AG04449 (cell line): ENCODE data around the gene MID2.

Source experiments
- CTCF ChIA-PET: fragments of 350-600 bp; formaldehyde crosslinking; extraction: SDS; loops from one replicate; lab custom pipeline; 2021; ENCODE audit warnings: antibody characterized with exemption; lab: Yijun Ruan, JAX
- POLR2A ChIA-PET: fragments of 400-600, 350-600 bp; formaldehyde crosslinking; extraction: SDS; loops from one replicate; lab custom pipeline; 2020; ENCODE audit warnings: antibody characterized with exemption, inconsistent platforms; lab: Yijun Ruan, JAX
- DNase-seq: peaks from one replicate; pipeline ENCODE4 v3.0.0-alpha.2; 2010; ENCODE audit warnings: low read depth, low spot score
- H3K4me3 ChIP-seq: 2 replicates; pipeline ENCODE4 v1.5.1; 2011; ENCODE audit warnings: low read depth, mild to moderate bottlenecking, control low read depth, low read length
- TF ChIP-seq, protein P1 (sequence below): IDR thresholded peaks from one replicate; pipeline ENCODE4 v1.5.1; 2011; ENCODE audit warnings: mild to moderate bottlenecking, moderate library complexity, low read length, control low read depth, inconsistent platforms; ENCODE audit not compliant: insufficient read depth; ENCODE audit errors: missing control alignments

Gene MID2

DNA sequence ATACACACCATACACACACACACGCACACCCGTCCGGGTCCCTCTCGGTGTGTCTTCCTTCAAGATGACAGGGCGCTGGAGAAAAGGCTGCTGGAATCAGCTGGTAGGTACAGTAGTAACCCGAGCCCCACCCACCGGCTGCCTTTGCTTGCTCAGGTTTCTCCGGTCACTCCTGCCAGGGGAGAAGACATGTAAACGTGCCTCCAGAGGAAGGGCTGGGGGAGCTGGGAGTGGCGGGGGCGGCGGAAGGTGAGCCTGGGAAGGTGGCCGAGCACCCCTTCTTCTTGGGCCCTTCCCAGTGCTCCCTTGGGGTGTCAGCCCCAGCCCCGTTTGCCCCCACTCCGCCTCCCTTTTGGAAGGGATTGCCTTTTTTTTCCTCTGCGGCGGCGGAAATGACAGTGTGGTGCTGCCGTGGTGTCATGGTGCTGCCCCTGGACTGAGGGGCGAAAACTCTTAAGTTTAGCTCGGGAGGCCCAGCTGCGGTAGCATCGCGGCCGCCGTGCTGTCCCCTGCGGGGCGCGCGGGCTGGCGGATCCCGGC is at the start of gene MID2:
MID2 (plus strand) TSS at position 169 of the 540 bp plus-strand sequence. CDS start 561 bp downstream, outside the sequence.
- peak within 1 kb of the TSS; percentile 54 for H3K4me3 ChIP-seq
- no peak for DNase-seq
- ChIA-PET POLR2A (no interaction called here), CTCF (no interaction called here)
- TF ChIP-seq, protein P1, sequence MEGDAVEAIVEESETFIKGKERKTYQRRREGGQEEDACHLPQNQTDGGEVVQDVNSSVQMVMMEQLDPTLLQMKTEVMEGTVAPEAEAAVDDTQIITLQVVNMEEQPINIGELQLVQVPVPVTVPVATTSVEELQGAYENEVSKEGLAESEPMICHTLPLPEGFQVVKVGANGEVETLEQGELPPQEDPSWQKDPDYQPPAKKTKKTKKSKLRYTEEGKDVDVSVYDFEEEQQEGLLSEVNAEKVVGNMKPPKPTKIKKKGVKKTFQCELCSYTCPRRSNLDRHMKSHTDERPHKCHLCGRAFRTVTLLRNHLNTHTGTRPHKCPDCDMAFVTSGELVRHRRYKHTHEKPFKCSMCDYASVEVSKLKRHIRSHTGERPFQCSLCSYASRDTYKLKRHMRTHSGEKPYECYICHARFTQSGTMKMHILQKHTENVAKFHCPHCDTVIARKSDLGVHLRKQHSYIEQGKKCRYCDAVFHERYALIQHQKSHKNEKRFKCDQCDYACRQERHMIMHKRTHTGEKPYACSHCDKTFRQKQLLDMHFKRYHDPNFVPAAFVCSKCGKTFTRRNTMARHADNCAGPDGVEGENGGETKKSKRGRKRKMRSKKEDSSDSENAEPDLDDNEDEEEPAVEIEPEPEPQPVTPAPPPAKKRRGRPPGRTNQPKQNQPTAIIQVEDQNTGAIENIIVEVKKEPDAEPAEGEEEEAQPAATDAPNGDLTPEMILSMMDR = no peak

DNA sequence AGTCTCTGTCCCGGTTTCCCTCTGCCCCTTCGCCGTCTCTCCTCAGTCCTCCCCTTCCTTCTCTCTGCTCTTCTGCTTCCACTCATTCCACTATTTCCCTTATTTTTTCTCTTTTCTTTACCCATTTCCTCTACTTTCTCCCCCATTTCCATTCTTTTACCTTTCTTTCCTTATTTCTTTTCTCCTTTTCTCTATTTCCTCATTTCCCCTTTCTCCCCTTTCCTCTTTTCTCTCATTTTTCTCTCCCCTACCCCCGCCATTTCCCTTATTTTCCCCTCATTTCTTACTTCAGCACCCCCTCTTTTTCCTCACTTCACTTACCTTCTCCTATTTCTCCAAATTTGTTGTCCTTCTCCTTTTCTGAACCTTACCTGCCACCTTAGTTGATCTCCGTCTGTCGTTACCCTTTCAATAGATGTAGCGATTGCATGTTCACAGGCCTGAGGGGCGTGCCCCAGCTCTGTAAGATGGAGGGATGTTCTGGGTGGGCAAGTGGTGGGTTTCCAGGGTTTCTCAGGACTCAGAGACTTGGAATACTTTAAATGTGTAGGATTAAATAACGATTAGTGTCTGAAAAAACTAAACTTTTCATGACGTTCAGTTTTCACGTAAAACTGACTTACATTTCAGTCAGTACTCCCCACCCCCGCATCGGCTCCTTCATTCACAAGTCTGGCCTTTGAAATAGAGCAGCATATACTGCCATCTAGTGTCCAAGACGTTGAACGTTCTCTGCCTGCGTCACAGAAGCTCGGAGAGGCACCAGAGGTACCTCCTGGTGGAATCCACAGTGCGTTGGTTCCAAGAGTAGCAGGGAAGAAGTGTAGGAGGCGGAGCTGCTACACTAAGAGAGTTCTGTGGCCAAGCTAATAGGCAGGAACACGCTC is 48.8 kb upstream of the MID2 start:
- TF ChIP-seq, protein P1 = peak; percentile 50
- CTCF ChIA-PET = interaction anchor here (0.6 to 6.4 kb wide), 26 partner anchors 9 to 758 kb away, joined by 3 to 123 read pairs (median 4); no protein-coding TSS in a partner anchor
- peak; percentile 57 for DNase-seq
- POLR2A ChIA-PET = no interaction called here
- peak overlapping the region; percentile 49 for H3K4me3 ChIP-seq

DNA sequence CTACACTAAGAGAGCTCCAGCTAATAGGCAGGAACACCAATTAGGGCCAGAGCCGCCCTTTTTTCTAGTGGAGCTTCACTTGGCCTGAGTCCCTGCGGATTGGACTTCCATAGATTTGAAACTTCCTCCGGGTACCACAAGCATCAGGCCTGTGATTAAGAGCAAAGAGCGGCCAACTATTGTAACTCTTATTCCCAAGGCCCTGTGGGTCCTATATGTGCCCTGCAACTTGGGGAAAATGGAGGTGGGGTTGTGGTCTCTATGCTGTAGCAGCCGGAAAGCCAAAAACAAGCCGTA is 48.2 kb upstream of the MID2 start, which contains the start of gene NCBP2L:
NCBP2L (plus strand) TSS at position 198 of the 297 bp plus-strand sequence. CDS start 16,488 bp downstream, outside the sequence.
- TF ChIP-seq, protein P1 = no peak
- CTCF ChIA-PET = interaction anchor here (0.6 to 6.4 kb wide), 22 partner anchors 8 to 750 kb away, joined by 3 to 123 read pairs (median 4); no protein-coding TSS in a partner anchor
- POLR2A ChIA-PET = no interaction called here
- H3K4me3 ChIP-seq = peak within 1 kb of the TSS; percentile 49
- no peak for DNase-seq

DNA sequence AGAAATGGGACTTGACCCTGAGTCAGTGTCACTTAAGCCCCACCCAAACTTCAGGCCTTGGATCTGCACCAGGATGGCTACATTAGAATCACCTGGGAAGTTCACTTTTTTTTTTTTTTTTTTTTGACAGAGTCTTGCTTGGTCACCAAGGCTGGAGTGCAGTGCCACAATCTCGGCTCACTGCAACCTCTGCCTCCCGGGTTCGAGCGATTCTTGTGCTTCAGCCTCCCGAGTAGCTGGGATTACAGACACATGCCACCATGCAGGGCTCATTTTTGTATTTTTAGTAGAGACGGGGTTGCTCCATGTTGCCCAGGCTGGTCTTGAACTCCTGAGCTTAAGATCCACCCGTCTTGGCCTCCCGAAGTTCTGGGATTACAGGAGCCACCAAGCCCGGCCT is 45.1 kb upstream of the MID2 start:
- POLR2A ChIA-PET = no interaction called here
- DNase-seq = no peak
- no peak overlapping the region for H3K4me3 ChIP-seq
- CTCF ChIA-PET = interaction anchor here (0.7 kb wide), 1 partner anchor 121 kb away, joined by 3 read pairs; no protein-coding TSS in a partner anchor
- TF ChIP-seq, protein P1 = no peak

DNA sequence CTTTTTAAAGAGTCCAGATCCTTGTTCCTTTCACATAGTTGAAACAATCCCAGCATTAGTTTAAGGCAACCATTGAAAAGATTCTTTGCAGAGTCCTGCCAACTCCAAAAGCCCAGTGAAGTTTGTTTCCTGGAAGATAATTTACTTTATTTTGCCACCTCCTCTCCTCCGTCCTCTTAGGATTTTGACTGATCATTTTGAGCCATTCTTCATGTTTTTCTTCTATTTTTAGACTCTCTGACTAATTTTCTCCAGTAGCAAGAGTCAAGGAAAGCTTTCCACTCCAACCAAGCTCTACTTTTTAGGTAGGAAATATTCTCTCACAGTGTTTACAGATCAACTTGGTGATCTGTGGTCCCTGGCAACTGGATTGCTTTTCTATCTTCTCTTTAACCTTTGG is 37.8 kb upstream of the MID2 start:
- CTCF ChIA-PET = no interaction called here
- DNase-seq = no peak

DNA sequence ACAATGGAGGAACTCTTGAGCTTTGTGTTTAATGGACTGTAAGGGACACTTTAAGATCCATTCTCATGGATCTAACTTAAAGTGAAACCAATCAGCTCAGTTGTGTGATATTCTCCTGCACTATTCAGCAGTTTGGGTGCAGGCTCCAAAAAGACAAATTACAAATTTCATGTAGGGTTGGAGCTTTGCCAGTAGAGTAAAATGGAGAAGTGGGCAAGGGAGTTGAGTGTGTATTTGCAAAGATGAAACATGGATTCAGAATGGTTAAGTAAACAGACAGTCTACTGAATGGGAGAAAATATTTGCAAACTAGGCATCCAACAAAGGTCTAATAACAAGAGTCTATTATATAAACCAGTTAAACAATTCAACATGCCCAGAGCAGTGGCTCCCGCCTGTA is 21.2 kb upstream of the MID2 start:
- CTCF ChIA-PET = no interaction called here
- POLR2A ChIA-PET = no interaction called here
- DNase-seq = no peak
- H3K4me3 ChIP-seq = no peak overlapping the region
- TF ChIP-seq, protein P1 = no peak

More for the DNA sequence above, 37.8 kb upstream of the MID2 start:
- TF ChIP-seq, protein P1 = no peak
- POLR2A ChIA-PET = no interaction called here
- no peak overlapping the region for H3K4me3 ChIP-seq
